GM12878 (cell line): ENCODE measurements around the gene P3R3URF. TPM values are rescaled to one million over a fixed set of nuclear protein-coding genes. Genes with fewer than 3 reads are reported as not detected.

Experiments
- ATF2 ChIP-seq: IDR thresholded peaks from 2 replicates; pipeline ENCODE4 v1.6.1; 2012; ENCODE audit warnings: low read length, inconsistent platforms
- BACH1 ChIP-seq: fragments of 450-650 bp; IDR thresholded peaks from 2 replicates; pipeline ENCODE4 v1.6.1; 2017; ENCODE audit warnings: mild to moderate bottlenecking, borderline replicate concordance
- CREB1 ChIP-seq: IDR thresholded peaks from 2 replicates; pipeline ENCODE4 v1.6.1; 2012; ENCODE audit warnings: low read depth, mild to moderate bottlenecking, inconsistent platforms
- DPF2 ChIP-seq: fragments of 450-650 bp; IDR thresholded peaks from 2 replicates; pipeline ENCODE4 v1.6.1; 2017; ENCODE audit warnings: mild to moderate bottlenecking
- GATAD2B ChIP-seq: fragments of 450-650 bp; conservative IDR thresholded peaks from 2 replicates; pipeline ENCODE4 v1.6.1; 2017; ENCODE audit warnings: low read depth, mild to moderate bottlenecking, moderate library complexity
- IRF3 ChIP-seq: fragments of 450-650 bp; IDR thresholded peaks from 2 replicates; pipeline ENCODE4 v1.6.1; 2014; ENCODE audit warnings: mild to moderate bottlenecking
- MXI1 ChIP-seq: fragments of 150-350 bp; IDR thresholded peaks from 2 replicates; pipeline ENCODE4 v1.6.1; 2011; ENCODE audit warnings: low read depth, mild to moderate bottlenecking, inconsistent platforms, low read length, improper control_type of control experiment
- NBN ChIP-seq: fragments of 450-650 bp; IDR thresholded peaks from 2 replicates; pipeline ENCODE4 v1.6.1; 2016
- NR2C2 ChIP-seq: IDR thresholded peaks from 2 replicates; pipeline ENCODE4 v1.6.1; 2011; ENCODE audit warnings: borderline replicate concordance, low read depth; ENCODE audit not compliant: control insufficient read depth, insufficient read length
- NRF1 ChIP-seq: conservative IDR thresholded peaks from 2 replicates; pipeline ENCODE4 v1.6.1; 2011; ENCODE audit warnings: mild to moderate bottlenecking, low read depth, low read length, improper control_type of control experiment
- WRNIP1 ChIP-seq: IDR thresholded peaks from 2 replicates; pipeline ENCODE4 v1.6.1; 2011; ENCODE audit warnings: low read depth, low read length, improper control_type of control experiment, borderline replicate concordance
- polyA plus RNA-seq, 11 experiments: library from polyadenylated mRNA; depleted of rRNA in 4 of 11; unstranded in 6 of 11; stranded (reverse) in 5 of 11; fragments of >200 nt; fragmentation: Nextera tagmentation in 4 of 11; fragmentation: Illumina TruSeq in 1 of 11; extraction: Ambion mirVana in 4 of 11; extraction: Trizol in 1 of 11; gene quantifications; 1 replicate in 1 of 11; 2 replicates in 10 of 11; pipeline versions ENCODE4 v1.2.1 to v1.2.3, GENCODE V29; 2011 to 2016; ENCODE audit warnings: inconsistent platforms in 2 of 11, missing spikeins in 2 of 11, low read depth in 1 of 11
- total RNA-seq, 4 experiments: library from RNA; depleted of rRNA in 3 of 4; stranded (reverse); fragments of >200 nt in 3 of 4; fragmentation: Illumina TruSeq in 1 of 4; extraction: Trizol in 1 of 4; gene quantifications; 2 replicates each; pipeline versions ENCODE4 v1.2.1 to v1.2.3, GENCODE V29; 2013 to 2021
- TF ChIP-seq, protein P1 (sequence below): fragments of 450-650 bp; IDR thresholded peaks from 2 replicates; pipeline ENCODE4 v1.6.1; 2017; ENCODE audit warnings: antibody characterized with exemption, mild to moderate bottlenecking, moderate library complexity
- TF ChIP-seq, protein P2 (sequence below): fragments of 450-650 bp; formaldehyde crosslinking; IDR thresholded peaks from 2 replicates; pipeline ENCODE4 v1.4.0; 2020; ENCODE audit warnings: mild to moderate bottlenecking, moderate library complexity
- TF ChIP-seq, protein P3 (sequence below): fragments of 150-350 bp; IDR thresholded peaks from 2 replicates; pipeline ENCODE4 v1.6.1; 2016; ENCODE audit warnings: low read depth, low read length
- TF ChIP-seq, protein P4 (sequence below): IDR thresholded peaks from 2 replicates; pipeline ENCODE4 v1.6.1; 2011; ENCODE audit warnings: borderline replicate concordance, low read depth, mild to moderate bottlenecking, moderate library complexity, low read length; ENCODE audit not compliant: insufficient read depth, poor library complexity, severe bottlenecking

Gene P3R3URF
- total and polyA plus RNA-seq, 10 of the 15 experiments (the other 5 are each of a cell fraction or from before 2014, with no cell fraction given): not detected

- no peak for TF ChIP-seq MXI1
- TF ChIP-seq NRF1: no peak
- no peak for TF ChIP-seq CREB1
- TF ChIP-seq, protein P1, sequence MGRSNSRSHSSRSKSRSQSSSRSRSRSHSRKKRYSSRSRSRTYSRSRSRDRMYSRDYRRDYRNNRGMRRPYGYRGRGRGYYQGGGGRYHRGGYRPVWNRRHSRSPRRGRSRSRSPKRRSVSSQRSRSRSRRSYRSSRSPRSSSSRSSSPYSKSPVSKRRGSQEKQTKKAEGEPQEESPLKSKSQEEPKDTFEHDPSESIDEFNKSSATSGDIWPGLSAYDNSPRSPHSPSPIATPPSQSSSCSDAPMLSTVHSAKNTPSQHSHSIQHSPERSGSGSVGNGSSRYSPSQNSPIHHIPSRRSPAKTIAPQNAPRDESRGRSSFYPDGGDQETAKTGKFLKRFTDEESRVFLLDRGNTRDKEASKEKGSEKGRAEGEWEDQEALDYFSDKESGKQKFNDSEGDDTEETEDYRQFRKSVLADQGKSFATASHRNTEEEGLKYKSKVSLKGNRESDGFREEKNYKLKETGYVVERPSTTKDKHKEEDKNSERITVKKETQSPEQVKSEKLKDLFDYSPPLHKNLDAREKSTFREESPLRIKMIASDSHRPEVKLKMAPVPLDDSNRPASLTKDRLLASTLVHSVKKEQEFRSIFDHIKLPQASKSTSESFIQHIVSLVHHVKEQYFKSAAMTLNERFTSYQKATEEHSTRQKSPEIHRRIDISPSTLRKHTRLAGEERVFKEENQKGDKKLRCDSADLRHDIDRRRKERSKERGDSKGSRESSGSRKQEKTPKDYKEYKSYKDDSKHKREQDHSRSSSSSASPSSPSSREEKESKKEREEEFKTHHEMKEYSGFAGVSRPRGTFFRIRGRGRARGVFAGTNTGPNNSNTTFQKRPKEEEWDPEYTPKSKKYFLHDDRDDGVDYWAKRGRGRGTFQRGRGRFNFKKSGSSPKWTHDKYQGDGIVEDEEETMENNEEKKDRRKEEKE: no peak
- TF ChIP-seq WRNIP1: no peak
- TF ChIP-seq, protein P2, sequence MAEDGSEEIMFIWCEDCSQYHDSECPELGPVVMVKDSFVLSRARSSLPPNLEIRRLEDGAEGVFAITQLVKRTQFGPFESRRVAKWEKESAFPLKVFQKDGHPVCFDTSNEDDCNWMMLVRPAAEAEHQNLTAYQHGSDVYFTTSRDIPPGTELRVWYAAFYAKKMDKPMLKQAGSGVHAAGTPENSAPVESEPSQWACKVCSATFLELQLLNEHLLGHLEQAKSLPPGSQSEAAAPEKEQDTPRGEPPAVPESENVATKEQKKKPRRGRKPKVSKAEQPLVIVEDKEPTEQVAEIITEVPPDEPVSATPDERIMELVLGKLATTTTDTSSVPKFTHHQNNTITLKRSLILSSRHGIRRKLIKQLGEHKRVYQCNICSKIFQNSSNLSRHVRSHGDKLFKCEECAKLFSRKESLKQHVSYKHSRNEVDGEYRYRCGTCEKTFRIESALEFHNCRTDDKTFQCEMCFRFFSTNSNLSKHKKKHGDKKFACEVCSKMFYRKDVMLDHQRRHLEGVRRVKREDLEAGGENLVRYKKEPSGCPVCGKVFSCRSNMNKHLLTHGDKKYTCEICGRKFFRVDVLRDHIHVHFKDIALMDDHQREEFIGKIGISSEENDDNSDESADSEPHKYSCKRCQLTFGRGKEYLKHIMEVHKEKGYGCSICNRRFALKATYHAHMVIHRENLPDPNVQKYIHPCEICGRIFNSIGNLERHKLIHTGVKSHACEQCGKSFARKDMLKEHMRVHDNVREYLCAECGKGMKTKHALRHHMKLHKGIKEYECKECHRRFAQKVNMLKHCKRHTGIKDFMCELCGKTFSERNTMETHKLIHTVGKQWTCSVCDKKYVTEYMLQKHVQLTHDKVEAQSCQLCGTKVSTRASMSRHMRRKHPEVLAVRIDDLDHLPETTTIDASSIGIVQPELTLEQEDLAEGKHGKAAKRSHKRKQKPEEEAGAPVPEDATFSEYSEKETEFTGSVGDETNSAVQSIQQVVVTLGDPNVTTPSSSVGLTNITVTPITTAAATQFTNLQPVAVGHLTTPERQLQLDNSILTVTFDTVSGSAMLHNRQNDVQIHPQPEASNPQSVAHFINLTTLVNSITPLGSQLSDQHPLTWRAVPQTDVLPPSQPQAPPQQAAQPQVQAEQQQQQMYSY (CRISPR knock-in tag): no peak
- no peak for TF ChIP-seq NBN
- TF ChIP-seq ATF2: no peak
- no peak for TF ChIP-seq NR2C2
- TF ChIP-seq, protein P3, sequence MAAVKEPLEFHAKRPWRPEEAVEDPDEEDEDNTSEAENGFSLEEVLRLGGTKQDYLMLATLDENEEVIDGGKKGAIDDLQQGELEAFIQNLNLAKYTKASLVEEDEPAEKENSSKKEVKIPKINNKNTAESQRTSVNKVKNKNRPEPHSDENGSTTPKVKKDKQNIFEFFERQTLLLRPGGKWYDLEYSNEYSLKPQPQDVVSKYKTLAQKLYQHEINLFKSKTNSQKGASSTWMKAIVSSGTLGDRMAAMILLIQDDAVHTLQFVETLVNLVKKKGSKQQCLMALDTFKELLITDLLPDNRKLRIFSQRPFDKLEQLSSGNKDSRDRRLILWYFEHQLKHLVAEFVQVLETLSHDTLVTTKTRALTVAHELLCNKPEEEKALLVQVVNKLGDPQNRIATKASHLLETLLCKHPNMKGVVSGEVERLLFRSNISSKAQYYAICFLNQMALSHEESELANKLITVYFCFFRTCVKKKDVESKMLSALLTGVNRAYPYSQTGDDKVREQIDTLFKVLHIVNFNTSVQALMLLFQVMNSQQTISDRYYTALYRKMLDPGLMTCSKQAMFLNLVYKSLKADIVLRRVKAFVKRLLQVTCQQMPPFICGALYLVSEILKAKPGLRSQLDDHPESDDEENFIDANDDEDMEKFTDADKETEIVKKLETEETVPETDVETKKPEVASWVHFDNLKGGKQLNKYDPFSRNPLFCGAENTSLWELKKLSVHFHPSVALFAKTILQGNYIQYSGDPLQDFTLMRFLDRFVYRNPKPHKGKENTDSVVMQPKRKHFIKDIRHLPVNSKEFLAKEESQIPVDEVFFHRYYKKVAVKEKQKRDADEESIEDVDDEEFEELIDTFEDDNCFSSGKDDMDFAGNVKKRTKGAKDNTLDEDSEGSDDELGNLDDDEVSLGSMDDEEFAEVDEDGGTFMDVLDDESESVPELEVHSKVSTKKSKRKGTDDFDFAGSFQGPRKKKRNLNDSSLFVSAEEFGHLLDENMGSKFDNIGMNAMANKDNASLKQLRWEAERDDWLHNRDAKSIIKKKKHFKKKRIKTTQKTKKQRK: no peak
- TF ChIP-seq, protein P4, sequence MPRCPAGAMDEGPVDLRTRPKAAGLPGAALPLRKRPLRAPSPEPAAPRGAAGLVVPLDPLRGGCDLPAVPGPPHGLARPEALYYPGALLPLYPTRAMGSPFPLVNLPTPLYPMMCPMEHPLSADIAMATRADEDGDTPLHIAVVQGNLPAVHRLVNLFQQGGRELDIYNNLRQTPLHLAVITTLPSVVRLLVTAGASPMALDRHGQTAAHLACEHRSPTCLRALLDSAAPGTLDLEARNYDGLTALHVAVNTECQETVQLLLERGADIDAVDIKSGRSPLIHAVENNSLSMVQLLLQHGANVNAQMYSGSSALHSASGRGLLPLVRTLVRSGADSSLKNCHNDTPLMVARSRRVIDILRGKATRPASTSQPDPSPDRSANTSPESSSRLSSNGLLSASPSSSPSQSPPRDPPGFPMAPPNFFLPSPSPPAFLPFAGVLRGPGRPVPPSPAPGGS: no peak
- peak; percentile 30; the same call in 1 of the 2 replicates for TF ChIP-seq GATAD2B
- no peak for TF ChIP-seq IRF3
- TF ChIP-seq DPF2: peak; percentile 32; the same call in 1 of the 2 replicates
- 0 out of 2 replicates have a peak, but pooled peaks have one; percentile 26 for TF ChIP-seq BACH1
Measured at GRCh38 chr1:46183926-46184557, 7.8 kb upstream of the P3R3URF start (continued).
